Measurements from ENCODE around the gene FAM107B.

- TF ChIP-seq EZH2 (IDR thresholded peaks at IDR 0.05) = no peak
- TF ChIP-seq CTCF (IDR thresholded peaks at IDR 0.05) = no peak
Observed at GRCh38 chr10:14661818-14662217, 112.9 kb downstream of the FAM107B start.

Data from neural progenitor cell (in vitro differentiated cells).